ENCODE measurements around the gene TCF21. TPM values are rescaled to one million over a fixed set of nuclear protein-coding genes. Genes with fewer than 3 reads are reported as not detected.
A peak's percentile ranks its signal among the peaks of the same experiment; 100 is the strongest.

TCF21 gene
- total RNA-seq, 2 donors from 2014 or later: not detected

- DNase-seq (no peak), ATAC-seq (replicated peaks in 1 of 2) (no peak)
- no peaks in the 10 kb centered on the region for H3K4me1 Mint-ChIP-seq (ENCODE audit: low read depth)
- H3K36me3 Mint-ChIP-seq (ENCODE audit: insufficient read depth in 2 of 2): no peaks in the 10 kb centered on the region
- peaks cover 19% of the 10 kb centered on the region for H3K27me3 Mint-ChIP-seq (ENCODE audit: low read depth)
- peaks cover 0 to 1% of the 10 kb centered on the region in 2 donors for H3K9me3 Mint-ChIP-seq
- H3K4me3 Mint-ChIP-seq: no peak overlapping the region
- no peak overlapping the region for H3K27ac Mint-ChIP-seq
Observed at GRCh38 chr6:133871131-133871530, 17.8 kb upstream of the TCF21 start.

GRCh38 chr6:133873538-133873937, 15.4 kb upstream of the TCF21 start:
- H3K4me3 Mint-ChIP-seq: no peak overlapping the region
- H3K27ac Mint-ChIP-seq: no peak overlapping the region
- ATAC-seq (replicated peaks in 1 of 2) (no peak), DNase-seq (no peak)
- no peaks in the 10 kb centered on the region for H3K36me3 Mint-ChIP-seq (ENCODE audit: insufficient read depth in 2 of 2)
- no peaks in the 10 kb centered on the region for H3K4me1 Mint-ChIP-seq (ENCODE audit: low read depth)
- H3K9me3 Mint-ChIP-seq: no peaks in the 10 kb centered on the region
- H3K27me3 Mint-ChIP-seq (ENCODE audit: low read depth): peaks cover 12% of the 10 kb centered on the region

- DNase-seq (no peak), ATAC-seq (replicated peaks in 1 of 2) (no peak)
- Mint-ChIP-seq H3K4me3 (no peak overlapping the region), H3K4me1 (ENCODE audit: low read depth) (no peaks in the 10 kb centered on the region), H3K9me3 (no peaks in the 10 kb centered on the region), H3K27ac (no peak overlapping the region), H3K27me3 (ENCODE audit: low read depth) (peaks cover 30% of the 10 kb centered on the region), H3K36me3 (ENCODE audit: insufficient read depth in 2 of 2) (no peaks in the 10 kb centered on the region)
Observed at GRCh38 chr6:133877116-133877515, 11.8 kb upstream of the TCF21 start.

- ATAC-seq (replicated peaks in 1 of 2): no peak
- H3K27me3 Mint-ChIP-seq (ENCODE audit: low read depth): peaks cover 37% of the 10 kb centered on the region
- H3K4me3 Mint-ChIP-seq: no peak overlapping the region
- H3K9me3 Mint-ChIP-seq: no peaks in the 10 kb centered on the region
- H3K4me1 Mint-ChIP-seq (ENCODE audit: low read depth): no peaks in the 10 kb centered on the region
- no peak for DNase-seq
- H3K36me3 Mint-ChIP-seq (ENCODE audit: insufficient read depth in 2 of 2): no peaks in the 10 kb centered on the region
- H3K27ac Mint-ChIP-seq: no peak overlapping the region
Observed at GRCh38 chr6:133880006-133880405, 8.9 kb upstream of the TCF21 start.

- DNase-seq: no peak
- Mint-ChIP-seq H3K27me3 (ENCODE audit: low read depth) (peaks cover 44% of the 10 kb centered on the region), H3K27ac (no peak overlapping the region), H3K4me1 (ENCODE audit: low read depth) (no peaks in the 10 kb centered on the region), H3K4me3 (no peak overlapping the region), H3K9me3 (no peaks in the 10 kb centered on the region), H3K36me3 (ENCODE audit: insufficient read depth in 2 of 2) (no peaks in the 10 kb centered on the region)
- ATAC-seq (replicated peaks in 1 of 2): no peak
Observed at GRCh38 chr6:133880896-133881295, 8.0 kb upstream of the TCF21 start.

GRCh38 chr6:133886104-133886775, 2.7 kb upstream of the TCF21 start:
- DNase-seq (no peak), ATAC-seq (replicated peaks in 1 of 2) (no peak)
- no peaks in the 10 kb centered on the region for H3K36me3 Mint-ChIP-seq (ENCODE audit: insufficient read depth in 2 of 2)
- no peaks in the 10 kb centered on the region for H3K9me3 Mint-ChIP-seq
- no peak overlapping the region for H3K4me3 Mint-ChIP-seq
- peaks cover 18% of the 10 kb centered on the region for H3K4me1 Mint-ChIP-seq (ENCODE audit: low read depth)
- H3K27me3 Mint-ChIP-seq (ENCODE audit: low read depth): peaks cover 65% of the 10 kb centered on the region
- H3K27ac Mint-ChIP-seq: no peak overlapping the region

- DNase-seq (no peak), ATAC-seq (replicated peaks in 1 of 2) (no peak)
- Mint-ChIP-seq H3K27ac (no peak overlapping the region), H3K9me3 (no peaks in the 10 kb centered on the region), H3K4me1 (ENCODE audit: low read depth) (peaks cover 24% of the 10 kb centered on the region), H3K27me3 (ENCODE audit: low read depth) (peaks cover 76% of the 10 kb centered on the region), H3K36me3 (ENCODE audit: insufficient read depth in 2 of 2) (no peaks in the 10 kb centered on the region), H3K4me3 (no peak overlapping the region)
Observed at GRCh38 chr6:133887156-133887879, 1.6 kb upstream of the TCF21 start.

GRCh38 chr6:133887880-133888230, 1.1 kb upstream of the TCF21 start:
- Mint-ChIP-seq H3K36me3 (ENCODE audit: insufficient read depth in 2 of 2) (no peaks in the 10 kb centered on the region), H3K4me1 (ENCODE audit: low read depth) (peaks cover 24% of the 10 kb centered on the region), H3K9me3 (no peaks in the 10 kb centered on the region), H3K27me3 (ENCODE audit: low read depth) (peaks cover 81% of the 10 kb centered on the region), H3K27ac (no peak overlapping the region), H3K4me3 (no peak overlapping the region)
- ATAC-seq (replicated peaks in 1 of 2) (no peak), DNase-seq (no peak)

- Mint-ChIP-seq H3K27ac (no peak overlapping the region), H3K9me3 (no peaks in the 10 kb centered on the region), H3K4me3 (peak overlapping the region; percentile 70 to 71), H3K4me1 (ENCODE audit: low read depth) (peaks cover 33% of the 10 kb centered on the region), H3K27me3 (ENCODE audit: low read depth) (peaks cover 88% of the 10 kb centered on the region), H3K36me3 (ENCODE audit: insufficient read depth in 2 of 2) (peaks cover 0 to 2% of the 10 kb centered on the region in 2 donors)
- ATAC-seq (replicated peaks in 1 of 2): peak; percentile 51 to 63
- peak; percentile 13 to 16 for DNase-seq
Observed at GRCh38 chr6:133889557-133890403, 867 bp downstream of the TCF21 start.

GRCh38 chr6:133890711-133891148, 1.8 kb downstream of the TCF21 start:
- Mint-ChIP-seq H3K27ac (no peak overlapping the region), H3K9me3 (no peaks in the 10 kb centered on the region)

GRCh38 chr6:133891149-133891926, 2.4 kb downstream of the TCF21 start:
- peak; percentile 39 to 40 for DNase-seq
- Mint-ChIP-seq H3K27ac (no peak overlapping the region), H3K9me3 (no peaks in the 10 kb centered on the region), H3K27me3 (ENCODE audit: low read depth) (peaks cover 96% of the 10 kb centered on the region), H3K4me1 (ENCODE audit: low read depth) (peaks cover 33% of the 10 kb centered on the region), H3K36me3 (ENCODE audit: insufficient read depth in 2 of 2) (peaks cover 0 to 2% of the 10 kb centered on the region in 2 donors), H3K4me3 (peak overlapping the region; percentile 85 to 92)
- ATAC-seq (replicated peaks in 1 of 2): peak; percentile 67 to 72

More at GRCh38 chr6:133890711-133891148, 1.8 kb downstream of the TCF21 start:
- H3K4me1 Mint-ChIP-seq (ENCODE audit: low read depth): peaks cover 33% of the 10 kb centered on the region
- ATAC-seq (replicated peaks in 1 of 2): no peak
- peak overlapping the region; percentile 85 to 92 for H3K4me3 Mint-ChIP-seq
- peaks cover 0 to 2% of the 10 kb centered on the region in 2 donors for H3K36me3 Mint-ChIP-seq (ENCODE audit: insufficient read depth in 2 of 2)
- H3K27me3 Mint-ChIP-seq (ENCODE audit: low read depth): peaks cover 90% of the 10 kb centered on the region
- no peak for DNase-seq

GRCh38 chr6:133891927-133892812, 3.3 kb downstream of the TCF21 start:
- DNase-seq (no peak), ATAC-seq (replicated peaks in 1 of 2) (no peak)
- Mint-ChIP-seq H3K36me3 (ENCODE audit: insufficient read depth in 2 of 2) (peaks cover 0 to 2% of the 10 kb centered on the region in 2 donors), H3K9me3 (no peaks in the 10 kb centered on the region), H3K27ac (no peak overlapping the region), H3K4me3 (peak overlapping the region; percentile 85 to 92), H3K27me3 (ENCODE audit: low read depth) (peaks cover 98% of the 10 kb centered on the region), H3K4me1 (ENCODE audit: low read depth) (peaks cover 33% of the 10 kb centered on the region)

Data from activated T-cell treated with anti-CD3 and anti-CD28 coated beads, Interleukin-2, amount 50 U/mL, for 72 hours (primary cell).